Transverse colon (tissue), 4 donors: ENCODE data around the gene DCLK3. TPM values are rescaled to one million over a fixed set of nuclear protein-coding genes. Genes with fewer than 3 reads are reported as not detected.
A peak's percentile ranks its signal among the peaks of the same experiment; 100 is the strongest.

Experiments used
- DNase-seq: peaks from one replicate; pipeline ENCODE4 v3.0.0-alpha.2; 2019
- H3K27ac ChIP-seq, 4 donors: fragments of 200-600 bp; sonication (generic); 2 replicates each; pipeline ENCODE4 v1.5.1; 2016 to 2018; ENCODE audit warnings: inconsistent platforms in 4 of 4
- H3K27me3 ChIP-seq: fragments of 200-600 bp; sonication (generic); 2 replicates; pipeline ENCODE4 v1.5.1; 2017; ENCODE audit warnings: inconsistent platforms
- H3K36me3 ChIP-seq, 4 donors: fragments of 200-600 bp; sonication (generic); 2 replicates each; pipeline ENCODE4 v1.5.1; 2017 to 2019; ENCODE audit warnings: inconsistent platforms in 4 of 4
- H3K4me1 ChIP-seq, 4 donors: fragments of 200-600 bp; sonication (generic); 2 replicates each; pipeline ENCODE4 v1.5.1; 2017 to 2020; ENCODE audit warnings: inconsistent platforms in 4 of 4
- H3K4me3 ChIP-seq, 4 donors: fragments of 200-600 bp; sonication (generic); 1 replicate in 1 of 4; 2 replicates in 3 of 4; pipeline versions ENCODE4 v1.5.1 to v1.6.1; 2017 to 2019; ENCODE audit warnings: inconsistent platforms in 4 of 4
- H3K9me3 ChIP-seq, 2 donors: fragments of 200-600 bp; sonication (generic); 2 replicates each; pipeline ENCODE4 v1.5.1; 2017 to 2019; ENCODE audit warnings: inconsistent platforms in 2 of 2
- EP300 ChIP-seq: sonication (generic); formaldehyde crosslinking; IDR thresholded peaks from one replicate; pipeline ENCODE4 v1.6.1; 2017; ENCODE audit warnings: antibody characterized with exemption, low read depth
- POLR2A ChIP-seq: fragments of 450-650 bp; IDR thresholded peaks from one replicate; pipeline ENCODE4 v1.6.1; 2016; ENCODE audit warnings: antibody characterized with exemption, mild to moderate bottlenecking, moderate library complexity
- POLR2AphosphoS5 ChIP-seq, 3 donors: sonication (generic); formaldehyde crosslinking; IDR thresholded peaks; one replicate each; pipeline ENCODE4 v1.6.1; 2016; ENCODE audit warnings: antibody characterized with exemption in 3 of 3
- WGBS, 2 donors: methylation state at CpG; one replicate each; pipeline ENCODE4 v1.1.5; 2018; ENCODE audit warnings: low coverage in 1 of 2; 5-methylcytosine and 5-hydroxymethylcytosine counted together
- in situ Hi-C, 4 donors: fragments of 200-750 bp; cut with MboI; loops; one replicate each; pipeline versions ENCODE4 v1.15.0 to v1.15.1; 2017; ENCODE audit warnings: low sequenced_read_pairs in 3 of 4, low pct_ligation_motif_present in 1 of 4, low pct_unique_long_range_greater_than_20kb in 1 of 4
- intact Hi-C: fragments of 100-400 bp; cut with DNase I; formaldehyde crosslinking; loops from one replicate; pipeline ENCODE4 v1.15.1; 2023; ENCODE audit warnings: low total_unique reads
- total RNA-seq, 4 donors: library from RNA; depleted of rRNA; stranded (reverse); fragments of >200 nt; gene quantifications; one replicate each; pipeline ENCODE4 v1.1.0, GENCODE V29; 2016
- TF ChIP-seq, protein P1 (sequence below), 5 experiments: fragments of 200-600 bp in 3 of 5; fragments of 450-650 bp in 2 of 5; sonication (generic) in 3 of 5; IDR thresholded peaks; 1 replicate in 2 of 5; 2 replicates in 3 of 5; pipeline ENCODE4 v1.5.1; 2016 to 2017; ENCODE audit warnings: antibody characterized with exemption in 5 of 5, inconsistent platforms in 3 of 5, mild to moderate bottlenecking in 2 of 5, moderate library complexity in 1 of 5

Gene DCLK3
- total RNA-seq, 4 donors from 2014 or later = 0.14 TPM; not detected in 3

DNA sequence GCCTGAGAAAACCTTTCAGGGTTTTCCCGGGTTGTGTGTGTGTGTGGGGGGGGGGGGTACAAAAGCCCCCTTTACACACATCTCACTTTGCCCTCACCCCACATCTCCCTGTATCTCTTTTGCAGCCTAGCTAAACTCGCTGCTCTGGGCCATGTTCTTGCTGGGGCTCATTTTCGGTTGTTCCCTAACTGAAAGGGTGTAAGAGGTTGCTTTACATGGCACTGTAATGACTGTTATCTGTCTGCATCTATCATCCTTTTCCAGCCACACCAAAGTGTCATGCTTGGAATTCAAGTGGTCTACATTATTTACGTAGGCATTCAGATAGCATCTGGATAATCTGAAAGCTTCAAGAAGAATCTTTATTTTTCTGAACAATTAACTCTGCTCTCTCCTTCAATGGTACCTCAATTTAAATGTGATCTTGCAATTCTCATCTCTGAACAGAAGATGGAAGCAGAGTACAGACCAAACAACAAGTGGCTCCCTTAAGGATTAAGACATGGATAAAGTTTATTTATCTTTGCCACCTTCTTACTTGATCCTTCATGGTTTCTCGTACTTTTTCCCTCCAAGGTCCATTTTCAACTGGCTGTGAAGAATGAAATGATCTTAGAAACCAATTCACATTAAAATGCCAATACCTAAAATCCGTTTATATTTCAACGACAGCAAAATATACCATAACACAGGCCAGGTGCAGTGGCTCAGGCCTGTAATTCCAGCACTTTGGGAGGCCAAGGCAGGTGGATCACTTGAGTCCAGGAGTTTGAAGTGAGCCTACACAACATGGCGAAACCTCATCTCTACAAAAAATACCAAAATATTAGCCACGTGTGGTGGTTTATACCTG lies 34.9 kb downstream of the DCLK3 start:
- intact Hi-C loops = loop anchor here (5.0 kb wide), 2 partner anchors 143 to 228 kb away; no protein-coding TSS in a partner anchor
- TF ChIP-seq, protein P1, sequence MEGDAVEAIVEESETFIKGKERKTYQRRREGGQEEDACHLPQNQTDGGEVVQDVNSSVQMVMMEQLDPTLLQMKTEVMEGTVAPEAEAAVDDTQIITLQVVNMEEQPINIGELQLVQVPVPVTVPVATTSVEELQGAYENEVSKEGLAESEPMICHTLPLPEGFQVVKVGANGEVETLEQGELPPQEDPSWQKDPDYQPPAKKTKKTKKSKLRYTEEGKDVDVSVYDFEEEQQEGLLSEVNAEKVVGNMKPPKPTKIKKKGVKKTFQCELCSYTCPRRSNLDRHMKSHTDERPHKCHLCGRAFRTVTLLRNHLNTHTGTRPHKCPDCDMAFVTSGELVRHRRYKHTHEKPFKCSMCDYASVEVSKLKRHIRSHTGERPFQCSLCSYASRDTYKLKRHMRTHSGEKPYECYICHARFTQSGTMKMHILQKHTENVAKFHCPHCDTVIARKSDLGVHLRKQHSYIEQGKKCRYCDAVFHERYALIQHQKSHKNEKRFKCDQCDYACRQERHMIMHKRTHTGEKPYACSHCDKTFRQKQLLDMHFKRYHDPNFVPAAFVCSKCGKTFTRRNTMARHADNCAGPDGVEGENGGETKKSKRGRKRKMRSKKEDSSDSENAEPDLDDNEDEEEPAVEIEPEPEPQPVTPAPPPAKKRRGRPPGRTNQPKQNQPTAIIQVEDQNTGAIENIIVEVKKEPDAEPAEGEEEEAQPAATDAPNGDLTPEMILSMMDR (IDR thresholded peaks at IDR 0.05) = peak; percentile 65 to 69 (median 68)
- no peak for TF ChIP-seq POLR2A
- WGBS, 2 donors = 32 to 49% methylated on average over 4 to 9 of the region's 9 CpGs
- in situ Hi-C loops = loop anchor here (10.0 to 25.0 kb wide), 6 partner anchors 133 to 483 kb away; no protein-coding TSS in a partner anchor
- Histone ChIP-seq H3K27ac (no peak overlapping the region), H3K27me3 (no peaks in the 10 kb centered on the region), H3K4me1 (no peaks in the 10 kb centered on the region), H3K9me3 (no peaks in the 10 kb centered on the region), H3K4me3 (no peak overlapping the region), H3K36me3 (no peaks in the 10 kb centered on the region)
- DNase-seq = no peak

GRCh38 chr3:36714343-36715086 lies 49.8 kb downstream of the DCLK3 start:
- TF ChIP-seq, protein P1 (IDR thresholded peaks at IDR 0.05) = no peak
- no peak for TF ChIP-seq POLR2AphosphoS5 (IDR thresholded peaks at IDR 0.05)
- intact Hi-C loops (no loop called here), in situ Hi-C loops (loop anchor here in 3 of 4 donors (25.0 kb wide), 1 partner anchor 752 kb away; no protein-coding TSS in a partner anchor)
- H3K36me3 ChIP-seq = no peaks in the 10 kb centered on the region
- H3K4me1 ChIP-seq = no peaks in the 10 kb centered on the region
- 70 to 91% methylated on average over 4 to 5 of the region's 5 CpGs for WGBS, 2 donors
- no peak overlapping the region for H3K27ac ChIP-seq
- H3K4me3 ChIP-seq = no peak overlapping the region
- no peaks in the 10 kb centered on the region for H3K9me3 ChIP-seq
- no peak for DNase-seq
- no peaks in the 10 kb centered on the region for H3K27me3 ChIP-seq

GRCh38 chr3:36713904-36714303 lies 50.4 kb downstream of the DCLK3 start:
- Histone ChIP-seq H3K4me1 (no peaks in the 10 kb centered on the region), H3K4me3 (no peak overlapping the region), H3K36me3 (no peaks in the 10 kb centered on the region), H3K27me3 (no peaks in the 10 kb centered on the region), H3K27ac (no peak overlapping the region), H3K9me3 (no peaks in the 10 kb centered on the region)
- 90 to 100% methylated on average over 4 of the region's 4 CpGs for WGBS, 2 donors
- TF ChIP-seq EP300 (no peak), POLR2AphosphoS5 (IDR thresholded peaks at IDR 0.05) (no peak), POLR2A (no peak)
- TF ChIP-seq, protein P1 (IDR thresholded peaks at IDR 0.05) = no peak
- in situ Hi-C loops = loop anchor here in 3 of 4 donors (25.0 kb wide), 1 partner anchor 752 kb away; no protein-coding TSS in a partner anchor
- intact Hi-C loops = no loop called here
- DNase-seq = no peak

DNA sequence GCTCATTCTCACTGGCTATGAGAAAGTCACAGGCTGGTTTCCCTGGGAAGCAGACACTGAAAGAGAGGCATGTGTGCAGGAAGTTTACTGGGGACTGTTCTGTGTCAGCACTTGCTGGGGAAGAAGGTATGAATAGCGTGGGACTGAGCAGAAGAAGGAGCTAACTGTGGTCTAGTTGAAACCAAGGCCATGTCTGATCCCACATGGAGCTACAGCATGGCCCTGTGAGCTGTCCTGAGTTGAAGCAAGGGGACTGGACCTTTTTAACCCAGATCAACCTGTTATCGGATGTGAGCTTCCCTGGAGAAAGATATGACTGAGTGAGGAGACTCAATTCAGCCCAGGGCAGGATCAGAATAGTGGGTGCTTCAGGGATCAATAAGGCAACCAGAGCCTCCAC lies 53.7 kb downstream of the DCLK3 start:
- H3K4me1 ChIP-seq = no peaks in the 10 kb centered on the region
- no peaks in the 10 kb centered on the region for H3K36me3 ChIP-seq
- H3K27ac ChIP-seq = no peak overlapping the region
- DNase-seq = no peak
- H3K27me3 ChIP-seq = no peaks in the 10 kb centered on the region
- TF ChIP-seq EP300 (no peak), POLR2A (no peak), POLR2AphosphoS5 (IDR thresholded peaks at IDR 0.05) (no peak)
- TF ChIP-seq, protein P1 (IDR thresholded peaks at IDR 0.05) = no peak
- 38% methylated on average over 2 of the region's 2 CpGs; no CpG with 5 or more reads in 1 of the 2 donors for WGBS, 2 donors
- H3K9me3 ChIP-seq = no peaks in the 10 kb centered on the region
- intact Hi-C loops = no loop called here
- no peak overlapping the region for H3K4me3 ChIP-seq
- in situ Hi-C loops = loop anchor here in 3 of 4 donors (25.0 kb wide), 1 partner anchor 748 kb away; no protein-coding TSS in a partner anchor
